K562 (cell line): ENCODE measurements around the gene MRPS18B. TPM values are rescaled to one million over a fixed set of nuclear protein-coding genes. Genes with fewer than 3 reads are reported as not detected.

Experiments used
- ATAC-seq: fragments of 200-7000 bp; cut with Tn5 transposase; 3 replicates; pipeline ENCODE4 v1.9.1; 2020; ENCODE audit warnings: moderate library complexity
- BruUV-seq: library from RNA; stranded (reverse); fragments of 400-500 nt; replicated peaks from 2 replicates; lab custom pipeline; 2021; lab: Mats Ljungman, UMichigan
- CTCF ChIA-PET: fragments of 300-600 bp; formaldehyde crosslinking; extraction: SDS; loops from one replicate; lab custom pipeline; 2021; ENCODE audit warnings: low intra/inter-chr PET ratio; lab: Yijun Ruan, JAX
- POLR2A ChIA-PET: fragments of 300-600, 350-650 bp; sonication (Branson Sonifier 250); formaldehyde crosslinking; extraction: SDS; loops from one replicate; lab custom pipeline; 2021; ENCODE audit warnings: antibody characterized with exemption, inconsistent platforms; lab: Yijun Ruan, JAX
- DNase-seq, 4 experiments: peaks; one replicate each; pipeline versions ENCODE4 v3.0.0 to v3.0.0-alpha.2; 2011 to 2018; ENCODE audit warnings: low spot score in 3 of 4, mixed read lengths in 3 of 4; ENCODE audit errors: extremely low read depth in 1 of 4
- FAIRE-seq: peaks from 2 replicates; lab custom pipeline; 2011; peaks lifted over from hg19 to GRCh38; lab: Jason Lieb, UNC
- H2AFZ ChIP-seq: 2 replicates; pipeline ENCODE4 v1.6.0; 2011; ENCODE audit warnings: low read depth, low read length, control low read depth, inconsistent platforms
- H3K27ac ChIP-seq: fragments of 200-600 bp; 3 replicates; pipeline ENCODE4 v1.8.0; 2011; ENCODE audit warnings: low read depth, mild to moderate bottlenecking, control low read depth, inconsistent platforms, low read length, moderate library complexity, mixed read lengths; ENCODE audit errors: extremely low read depth
- H3K27me3 ChIP-seq, 2 experiments: fragments of 300-600 bp in 1 of 2; 2 replicates in 1 of 2; 3 replicates in 1 of 2; pipeline versions ENCODE4 v1.6.0 to v1.8.0; 2011; ENCODE audit warnings: inconsistent platforms in 2 of 2, low read length in 2 of 2, mild to moderate bottlenecking in 1 of 2, mixed read lengths in 1 of 2, moderate library complexity in 1 of 2; ENCODE audit not compliant: control insufficient read depth in 2 of 2, insufficient read depth in 2 of 2
- H3K36me3 ChIP-seq: fragments of 300-600 bp; 3 replicates; pipeline ENCODE4 v1.8.0; 2011; ENCODE audit warnings: mild to moderate bottlenecking, low read length, inconsistent platforms; ENCODE audit not compliant: control insufficient read depth, insufficient read depth
- H3K4me1 ChIP-seq, 2 experiments: fragments of 200-600 bp in 1 of 2; replicated peaks in 1 of 2; 2 replicates in 1 of 2; 3 replicates in 1 of 2; pipeline versions ENCODE4 v1.5.1 to v1.8.0; 2011; ENCODE audit warnings: inconsistent platforms in 2 of 2, low read length in 2 of 2, mild to moderate bottlenecking in 1 of 2, mixed read lengths in 1 of 2, moderate library complexity in 1 of 2; ENCODE audit not compliant: control insufficient read depth in 2 of 2, insufficient read depth in 2 of 2
- H3K4me2 ChIP-seq: 2 replicates; pipeline ENCODE4 v1.6.1; 2011; ENCODE audit warnings: low read length, control low read depth, inconsistent platforms, mixed read lengths; ENCODE audit not compliant: insufficient read depth
- H3K4me3 ChIP-seq: fragments of 200-600 bp; sonication (generic), shearing (Covaris generic); 2 replicates; pipeline ENCODE4 v1.5.1; 2016; ENCODE audit warnings: control low read depth, inconsistent platforms
- H3K79me2 ChIP-seq: fragments of 200-600 bp; 3 replicates; pipeline ENCODE4 v1.8.0; 2011; ENCODE audit warnings: low read length, inconsistent platforms; ENCODE audit not compliant: control insufficient read depth, insufficient read depth
- H3K9ac ChIP-seq, 2 experiments: 2 replicates each; pipeline versions ENCODE4 v1.6.0 to v1.6.1; 2011; ENCODE audit warnings: low read depth in 2 of 2, low read length in 2 of 2, control low read depth in 1 of 2, inconsistent platforms in 1 of 2, mild to moderate bottlenecking in 1 of 2, mixed read lengths in 1 of 2; ENCODE audit not compliant: insufficient read depth in 1 of 2
- H3K9me1 ChIP-seq: one replicate; pipeline ENCODE4 v1.6.0; 2011; ENCODE audit warnings: inconsistent platforms, mild to moderate bottlenecking, low read length, moderate library complexity; ENCODE audit not compliant: control insufficient read depth, insufficient read depth
- H3K9me3 ChIP-seq: replicated peaks from 2 replicates; pipeline ENCODE4 v1.5.1; 2011; ENCODE audit warnings: low read depth, low read length, inconsistent platforms; ENCODE audit not compliant: control insufficient read depth, insufficient read depth
- H4K20me1 ChIP-seq: replicated peaks from 2 replicates; pipeline ENCODE4 v1.6.1; 2011; ENCODE audit warnings: low read length, inconsistent platforms, mixed read lengths; ENCODE audit not compliant: control insufficient read depth, insufficient read depth
- ATF3 ChIP-seq, 2 experiments: fragments of 450-650 bp in 1 of 2; sonication (generic) in 1 of 2; formaldehyde crosslinking in 1 of 2; IDR thresholded peaks in 1 of 2; conservative IDR thresholded peaks in 1 of 2; 2 replicates each; pipeline versions ENCODE4 v1.6.1 to v1.8.1; 2016 to 2023; ENCODE audit warnings: mild to moderate bottlenecking in 2 of 2, moderate library complexity in 2 of 2, inconsistent platforms in 1 of 2, missing genetic modification reagents in 1 of 2
- CSDE1 ChIP-seq, 2 experiments: fragments of 450-650 bp; IDR thresholded peaks; 2 replicates each; pipeline ENCODE4 v1.6.1; 2016; ENCODE audit warnings: mild to moderate bottlenecking in 1 of 2
- EGR1 ChIP-seq: fragments of 450-650 bp; conservative IDR thresholded peaks from 2 replicates; pipeline ENCODE4 v1.6.1; 2017; ENCODE audit warnings: mild to moderate bottlenecking
- GMEB1 ChIP-seq: fragments of 250-450 bp; sonication (Bioruptor Pico); IDR thresholded peaks from 2 replicates; pipeline ENCODE4 v1.4.0; 2020; ENCODE audit warnings: mild to moderate bottlenecking
- JUND ChIP-seq, 2 experiments: IDR thresholded peaks; 2 replicates in 1 of 2; 3 replicates in 1 of 2; pipeline ENCODE4 v1.6.1; 2011; ENCODE audit warnings: borderline replicate concordance in 2 of 2, low read depth in 2 of 2, low read length in 2 of 2, improper control_type of control experiment in 1 of 2, missing biosample characterization in 1 of 2, missing genetic modification characterization in 1 of 2, missing genetic modification reagents in 1 of 2
- MEIS2 ChIP-seq: fragments of 450-650 bp; IDR thresholded peaks from 2 replicates; pipeline ENCODE4 v1.6.1; 2014; ENCODE audit warnings: mild to moderate bottlenecking; ENCODE audit not compliant: partially characterized antibody
- NFIC ChIP-seq: fragments of 450-650 bp; IDR thresholded peaks from 2 replicates; pipeline ENCODE4 v1.6.1; 2017; ENCODE audit warnings: mild to moderate bottlenecking, inconsistent platforms
- NONO ChIP-seq, 2 experiments: fragments of 200-400 bp in 1 of 2; fragments of 450-650 bp in 1 of 2; formaldehyde crosslinking in 1 of 2; IDR thresholded peaks; 2 replicates each; pipeline ENCODE4 v1.6.1; 2017; ENCODE audit warnings: low read depth in 2 of 2, mild to moderate bottlenecking in 2 of 2, moderate library complexity in 2 of 2, low read length in 1 of 2
- RCOR1 ChIP-seq, 2 experiments: IDR thresholded peaks; 2 replicates each; pipeline ENCODE4 v1.6.1; 2012; ENCODE audit warnings: low read depth in 2 of 2, low read length in 2 of 2, borderline replicate concordance in 1 of 2, improper control_type of control experiment in 1 of 2
- TBP ChIP-seq: optimal IDR thresholded peaks from 2 replicates; pipeline ENCODE3; 2011; ENCODE audit warnings: low read depth, low read length, improper control_type of control experiment
- WGBS: fragments of 100-300 bp; shearing (Covaris generic); methylation state at CpG from one replicate; pipeline ENCODE4 v1.1.6; 2016; ENCODE audit warnings: low coverage, mixed read lengths; ENCODE audit not compliant: insufficient coverage; ENCODE audit errors: missing lambda C conversion rate; 5-methylcytosine and 5-hydroxymethylcytosine counted together
- in situ Hi-C: fragments of 300-500 bp; cut with MboI; formaldehyde crosslinking; loops from 4 replicates; pipeline ENCODE4 v1.15.0; 2018; ENCODE audit warnings: inconsistent platforms, mixed read lengths
- intact Hi-C: fragments of 100-400 bp; cut with micrococcal nuclease; formaldehyde crosslinking; loops from 2 replicates; pipeline ENCODE4 v1.14.2; 2022
- polyA plus RNA-seq, 8 experiments: library from polyadenylated mRNA; depleted of rRNA in 4 of 8; stranded (reverse) in 5 of 8; unstranded in 3 of 8; fragments of >200 nt; fragmentation: Nextera tagmentation in 2 of 8; fragmentation: Illumina TruSeq in 1 of 8; extraction: Ambion mirVana in 2 of 8; extraction: Trizol in 1 of 8; gene quantifications; 2 replicates each; pipeline versions ENCODE4 v1.2.1 to v1.2.3, GENCODE V29; 2011 to 2014; ENCODE audit warnings: inconsistent platforms in 1 of 8, missing spikeins in 1 of 8
- total RNA-seq, 7 experiments: library from RNA; depleted of rRNA in 6 of 7; stranded (reverse); fragments of >200 nt in 6 of 7; fragmentation: Illumina TruSeq in 2 of 7; extraction: Trizol in 2 of 7; gene quantifications; 2 replicates each; pipeline versions ENCODE4 v1.2.1 to v1.2.3, GENCODE V29; 2011 to 2021; ENCODE audit warnings: low replicate concordance in 1 of 7

The MRPS18B gene
- total and polyA plus RNA-seq, 9 of the 15 experiments (the other 6 are each of a cell fraction or from before 2014, with no cell fraction given) = 132 to 383 (median 178) TPM

- TF ChIP-seq GMEB1 (CRISPR knock-in tag) (peak; percentile 94), CSDE1 (IDR thresholded peaks at IDR 0.05) (peak in 1 of 2 experiments; percentile 79; a peak in 1 of 4 replicates), TBP (no peak)
These were observed at the start of gene MRPS18B (continued) for GRCh38 chr6:30617565-30618269.

- no peaks in the 10 kb centered on the region for H3K27me3 ChIP-seq
- no peak overlapping the region for H3K27ac ChIP-seq
- peaks cover 6% of the 10 kb centered on the region; the same call in 1 of the 2 replicates for H4K20me1 ChIP-seq
- 77% methylated on average over 3 of the region's 3 CpGs for WGBS
- intact Hi-C loops = no loop called here
- no peak overlapping the region for H3K4me2 ChIP-seq
- POLR2A ChIA-PET = interaction anchor here (3.0 kb wide), 1 partner anchor 11 kb away, joined by 41 read pairs; the partner anchor contains the start of genes GNL1 and PRR3
- no TSS peak for BruUV-seq
- peaks cover 10% of the 10 kb centered on the region for H3K9me1 ChIP-seq
- no peak overlapping the region for H2AFZ ChIP-seq
- CTCF ChIA-PET = interaction anchor here (0.7 kb wide), 1 partner anchor 24 kb away, joined by 3 read pairs; no protein-coding TSS in a partner anchor
- ATAC-seq = no peak
- peak in 3 of 4 experiments; percentile 37 to 46 (median 45) for DNase-seq
- peaks cover 15 to 28% of the 10 kb centered on the region in 2 experiments for H3K4me1 ChIP-seq
- no peak overlapping the region for H3K9ac ChIP-seq
- no peaks in the 10 kb centered on the region for H3K9me3 ChIP-seq
- H3K4me3 ChIP-seq = no peak overlapping the region
- no peak for FAIRE-seq
- in situ Hi-C loops = no loop called here
- TF ChIP-seq NFIC = peak; percentile 84
- 0 out of 2 replicates have a peak, but pooled peaks have one; percentile 33 for TF ChIP-seq JUND (IDR thresholded peaks at IDR 0.05; ENCODE audit: borderline replicate concordance, low read depth, low read length)
- no peak; the same call in 2 of the 3 replicates for TF ChIP-seq JUND (tag; IDR thresholded peaks at IDR 0.05; ENCODE audit: borderline replicate concordance, low read depth, low read length)
- TF ChIP-seq MEIS2 = peak; percentile 6
- TF ChIP-seq RCOR1 (IDR thresholded peaks at IDR 0.05; ENCODE audit: borderline replicate concordance in 1 of 2, low read depth in 2 of 2, low read length in 2 of 2) = no peak
- TF ChIP-seq ATF3 (IDR thresholded peaks at IDR 0.05) = peak; percentile 46; the same call in 1 of the 2 replicates
- no peak for TF ChIP-seq ATF3 (CRISPR knock-in tag; conservative IDR thresholded peaks at IDR 0.05)
- no peak for TF ChIP-seq EGR1
- no peak for TF ChIP-seq NONO (IDR thresholded peaks at IDR 0.05; ENCODE audit: low read depth in 2 of 2, low read length in 1 of 2)
- TF ChIP-seq, all 486 proteins: peak for 4
- peaks cover 38% of the 10 kb centered on the region for H3K79me2 ChIP-seq
- H3K36me3 ChIP-seq = peaks cover 34% of the 10 kb centered on the region; the same call in 2 of the 3 replicates
These were observed 49.4 kb upstream of the MRPS18B start for GRCh38 chr6:30568245-30568644.
